Liver (tissue), 9 donors: ENCODE measurements around the gene ENOX1. TPM values are rescaled to one million over a fixed set of nuclear protein-coding genes. Genes with fewer than 3 reads are reported as not detected.

Experiments used
- DNase-seq: peaks from one replicate; pipeline ENCODE4 v3.0.0-alpha.2; 2017; ENCODE audit warnings: low spot score
- H3K27ac ChIP-seq, 2 donors: one replicate each; pipeline ENCODE4 v1.7.0; 2013; ENCODE audit warnings: inconsistent platforms in 2 of 2, low read length in 2 of 2, control low read depth in 1 of 2, low read depth in 1 of 2, mild to moderate bottlenecking in 1 of 2
- H3K27me3 ChIP-seq, 4 donors: one replicate each; pipeline versions ENCODE4 v1.6.1 to v1.7.0; 2013; ENCODE audit warnings: low read length in 3 of 4, inconsistent platforms in 1 of 4, mild to moderate bottlenecking in 1 of 4, moderate library complexity in 1 of 4; ENCODE audit not compliant: control insufficient read depth in 4 of 4, insufficient read depth in 4 of 4
- H3K36me3 ChIP-seq, 4 donors: one replicate each; pipeline versions ENCODE4 v1.6.1 to v1.7.0; 2013; ENCODE audit warnings: low read length in 3 of 4, mild to moderate bottlenecking in 3 of 4, low read depth in 1 of 4, moderate library complexity in 1 of 4; ENCODE audit not compliant: control insufficient read depth in 4 of 4, insufficient read depth in 3 of 4
- H3K4me1 ChIP-seq, 4 donors: one replicate each; pipeline versions ENCODE4 v1.6.1 to v1.7.0; 2013; ENCODE audit warnings: low read length in 3 of 4, mild to moderate bottlenecking in 3 of 4, moderate library complexity in 1 of 4; ENCODE audit not compliant: control insufficient read depth in 4 of 4, insufficient read depth in 4 of 4
- H3K4me3 ChIP-seq, 3 donors: one replicate each; pipeline versions ENCODE4 v1.6.1 to v1.7.0; 2013; ENCODE audit warnings: low read length in 3 of 3, control low read depth in 1 of 3, low read depth in 1 of 3, mild to moderate bottlenecking in 1 of 3
- H3K9ac ChIP-seq, 2 donors: one replicate each; pipeline ENCODE4 v1.7.0; 2013; ENCODE audit warnings: low read length in 2 of 2, mild to moderate bottlenecking in 2 of 2, moderate library complexity in 2 of 2, control low read depth in 1 of 2, low read depth in 1 of 2
- H3K9me3 ChIP-seq, 4 donors: one replicate each; pipeline versions ENCODE4 v1.6.1 to v1.7.0; 2013; ENCODE audit warnings: low read length in 3 of 4; ENCODE audit not compliant: control insufficient read depth in 4 of 4
- EGR1 ChIP-seq, 2 donors: IDR thresholded peaks; 2 replicates each; pipeline ENCODE4 v1.6.1; 2016 to 2018; ENCODE audit warnings: antibody characterized with exemption in 2 of 2, low read depth in 2 of 2
- FOXA1 ChIP-seq: IDR thresholded peaks from 2 replicates; pipeline ENCODE4 v1.6.1; 2016; ENCODE audit warnings: antibody characterized with exemption
- FOXA2 ChIP-seq: IDR thresholded peaks from 2 replicates; pipeline ENCODE4 v1.6.1; 2016; ENCODE audit warnings: antibody characterized with exemption
- GABPA ChIP-seq, 2 donors: IDR thresholded peaks in 1 of 2; conservative IDR thresholded peaks in 1 of 2; 2 replicates each; pipeline ENCODE4 v1.6.1; 2016; ENCODE audit warnings: antibody characterized with exemption in 2 of 2, mild to moderate bottlenecking in 1 of 2, moderate library complexity in 1 of 2
- HNF4G ChIP-seq: IDR thresholded peaks from 2 replicates; pipeline ENCODE4 v1.6.1; 2016; ENCODE audit warnings: antibody characterized with exemption
- JUND ChIP-seq, 2 donors: IDR thresholded peaks; 2 replicates each; pipeline ENCODE4 v1.6.1; 2016; ENCODE audit warnings: antibody characterized with exemption in 2 of 2
- NR2F2 ChIP-seq: IDR thresholded peaks from 2 replicates; pipeline ENCODE4 v1.6.1; 2016; ENCODE audit warnings: antibody characterized with exemption
- RAD21 ChIP-seq, 2 donors: IDR thresholded peaks; 2 replicates each; pipeline ENCODE4 v1.6.1; 2016; ENCODE audit warnings: antibody characterized with exemption in 2 of 2, mild to moderate bottlenecking in 2 of 2
- RXRA ChIP-seq, 2 donors: IDR thresholded peaks; 2 replicates each; pipeline ENCODE4 v1.6.1; 2017 to 2018; ENCODE audit warnings: antibody characterized with exemption in 2 of 2, mild to moderate bottlenecking in 1 of 2
- SP1 ChIP-seq: IDR thresholded peaks from 2 replicates; pipeline ENCODE4 v1.6.1; 2018; ENCODE audit warnings: antibody characterized with exemption, mild to moderate bottlenecking
- TAF1 ChIP-seq: conservative IDR thresholded peaks from 2 replicates; pipeline ENCODE4 v1.6.1; 2016; ENCODE audit warnings: antibody characterized with exemption, mild to moderate bottlenecking
- YY1 ChIP-seq: IDR thresholded peaks from 2 replicates; pipeline ENCODE4 v1.6.1; 2016; ENCODE audit warnings: antibody characterized with exemption, mild to moderate bottlenecking
- WGBS: extraction: QIAGEN DNeasy Blood & Tissue Kit; methylation state at CpG from one replicate; pipeline ENCODE4 v1.1.7; 2013; 5-methylcytosine and 5-hydroxymethylcytosine counted together
- polyA plus RNA-seq, 2 donors: library from polyadenylated mRNA; stranded (reverse) in 1 of 2; unstranded in 1 of 2; fragments of 200-250 nt in 1 of 2; fragments of >200 nt in 1 of 2; fragmentation: Nextera tagmentation in 1 of 2; extraction: Ambion mirVana in 1 of 2; gene quantifications; one replicate each; pipeline versions ENCODE4 v1.2.1 to v1.2.3, GENCODE V29; 2013 to 2015
- total RNA-seq, 2 donors: library from RNA; depleted of rRNA; stranded (reverse); fragments of >200 nt; gene quantifications; one replicate each; pipeline ENCODE4 v1.2.3, GENCODE V29; 2014
- TF ChIP-seq, protein P1 (sequence below): fragments of 150-350 bp; IDR thresholded peaks from 2 replicates; pipeline ENCODE4 v1.5.1; 2017; ENCODE audit warnings: improper control_type of control experiment, low read depth, low read length; ENCODE audit not compliant: missing input control
- TF ChIP-seq, protein P2 (sequence below): IDR thresholded peaks from 2 replicates; pipeline ENCODE4 v1.6.1; 2016; ENCODE audit warnings: antibody characterized with exemption
- TF ChIP-seq, protein P3 (sequence below): IDR thresholded peaks from 2 replicates; pipeline ENCODE4 v1.6.1; 2016; ENCODE audit warnings: antibody characterized with exemption
- TF ChIP-seq, protein P4 (sequence below): IDR thresholded peaks from 2 replicates; pipeline ENCODE4 v1.6.1; 2016; ENCODE audit warnings: antibody characterized with exemption
- TF ChIP-seq, protein P5 (sequence below): IDR thresholded peaks from 2 replicates; pipeline ENCODE4 v1.6.1; 2016; ENCODE audit warnings: antibody characterized with exemption, mild to moderate bottlenecking
- donor health status: healthy.
- donor health status: healthy.
- donor health status: healthy.
- donor health status: healthy.
- donor health status: healthy.

Gene ENOX1
- total and polyA plus RNA-seq, 4 donors, result 0.02 to 0.33 (median 0.08) TPM; not detected in 1

GRCh38 chr13:43529796-43530195, 257.0 kb downstream of the ENOX1 start:
- Histone ChIP-seq H3K4me1 (no peaks in the 10 kb centered on the region), H3K4me3 (no peak overlapping the region), H3K36me3 (no peaks in the 10 kb centered on the region), H3K9me3 (no peaks in the 10 kb centered on the region), H3K27ac (no peak overlapping the region), H3K9ac (no peak overlapping the region), H3K27me3 (no peaks in the 10 kb centered on the region)
- TF ChIP-seq JUND (IDR thresholded peaks at IDR 0.05), result no peak
- no peak for TF ChIP-seq FOXA2
- no peak for TF ChIP-seq YY1
- no peak for TF ChIP-seq FOXA1
- TF ChIP-seq NR2F2, result no peak
- TF ChIP-seq, protein P1, sequence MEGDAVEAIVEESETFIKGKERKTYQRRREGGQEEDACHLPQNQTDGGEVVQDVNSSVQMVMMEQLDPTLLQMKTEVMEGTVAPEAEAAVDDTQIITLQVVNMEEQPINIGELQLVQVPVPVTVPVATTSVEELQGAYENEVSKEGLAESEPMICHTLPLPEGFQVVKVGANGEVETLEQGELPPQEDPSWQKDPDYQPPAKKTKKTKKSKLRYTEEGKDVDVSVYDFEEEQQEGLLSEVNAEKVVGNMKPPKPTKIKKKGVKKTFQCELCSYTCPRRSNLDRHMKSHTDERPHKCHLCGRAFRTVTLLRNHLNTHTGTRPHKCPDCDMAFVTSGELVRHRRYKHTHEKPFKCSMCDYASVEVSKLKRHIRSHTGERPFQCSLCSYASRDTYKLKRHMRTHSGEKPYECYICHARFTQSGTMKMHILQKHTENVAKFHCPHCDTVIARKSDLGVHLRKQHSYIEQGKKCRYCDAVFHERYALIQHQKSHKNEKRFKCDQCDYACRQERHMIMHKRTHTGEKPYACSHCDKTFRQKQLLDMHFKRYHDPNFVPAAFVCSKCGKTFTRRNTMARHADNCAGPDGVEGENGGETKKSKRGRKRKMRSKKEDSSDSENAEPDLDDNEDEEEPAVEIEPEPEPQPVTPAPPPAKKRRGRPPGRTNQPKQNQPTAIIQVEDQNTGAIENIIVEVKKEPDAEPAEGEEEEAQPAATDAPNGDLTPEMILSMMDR, result no peak
- TF ChIP-seq EGR1 (IDR thresholded peaks at IDR 0.05; ENCODE audit: low read depth in 2 of 2), result no peak
- TF ChIP-seq, protein P2, sequence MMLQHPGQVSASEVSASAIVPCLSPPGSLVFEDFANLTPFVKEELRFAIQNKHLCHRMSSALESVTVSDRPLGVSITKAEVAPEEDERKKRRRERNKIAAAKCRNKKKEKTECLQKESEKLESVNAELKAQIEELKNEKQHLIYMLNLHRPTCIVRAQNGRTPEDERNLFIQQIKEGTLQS, result no peak
- DNase-seq, result no peak

GRCh38 chr13:43528992-43529391, 257.8 kb downstream of the ENOX1 start:
- Histone ChIP-seq H3K36me3 (no peaks in the 10 kb centered on the region), H3K9me3 (no peaks in the 10 kb centered on the region), H3K4me3 (no peak overlapping the region), H3K9ac (no peak overlapping the region), H3K27ac (no peak overlapping the region), H3K4me1 (no peaks in the 10 kb centered on the region), H3K27me3 (no peaks in the 10 kb centered on the region)
- TF ChIP-seq RAD21 (IDR thresholded peaks at IDR 0.05), result no peak
- no peak for TF ChIP-seq SP1
- no peak for TF ChIP-seq TAF1
- TF ChIP-seq, protein P2, result no peak
- no peak for TF ChIP-seq RXRA (IDR thresholded peaks at IDR 0.05)
- TF ChIP-seq FOXA2, result no peak
- no peak for TF ChIP-seq JUND (IDR thresholded peaks at IDR 0.05)
- no peak for TF ChIP-seq HNF4G
- no peak for TF ChIP-seq YY1
- no peak for TF ChIP-seq FOXA1
- TF ChIP-seq, protein P3, sequence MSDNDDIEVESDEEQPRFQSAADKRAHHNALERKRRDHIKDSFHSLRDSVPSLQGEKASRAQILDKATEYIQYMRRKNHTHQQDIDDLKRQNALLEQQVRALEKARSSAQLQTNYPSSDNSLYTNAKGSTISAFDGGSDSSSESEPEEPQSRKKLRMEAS, result no peak
- no peak for TF ChIP-seq EGR1 (IDR thresholded peaks at IDR 0.05; ENCODE audit: low read depth in 2 of 2)
- no peak for TF ChIP-seq NR2F2
- DNase-seq, result no peak
- WGBS, result 91% methylated on average over 6 of the region's 6 CpGs

- H3K4me3 ChIP-seq, result no peak overlapping the region
- H3K4me1 ChIP-seq, result no peaks in the 10 kb centered on the region
- DNase-seq, result no peak
- no peak overlapping the region for H3K9ac ChIP-seq
- H3K27ac ChIP-seq, result no peak overlapping the region
- H3K9me3 ChIP-seq, result no peaks in the 10 kb centered on the region
- H3K36me3 ChIP-seq, result no peaks in the 10 kb centered on the region
- H3K27me3 ChIP-seq, result no peaks in the 10 kb centered on the region
- TF ChIP-seq HNF4G, result no peak
- TF ChIP-seq, protein P2, result no peak
- TF ChIP-seq NR2F2, result no peak
- no peak for TF ChIP-seq FOXA1
- TF ChIP-seq, protein P4, sequence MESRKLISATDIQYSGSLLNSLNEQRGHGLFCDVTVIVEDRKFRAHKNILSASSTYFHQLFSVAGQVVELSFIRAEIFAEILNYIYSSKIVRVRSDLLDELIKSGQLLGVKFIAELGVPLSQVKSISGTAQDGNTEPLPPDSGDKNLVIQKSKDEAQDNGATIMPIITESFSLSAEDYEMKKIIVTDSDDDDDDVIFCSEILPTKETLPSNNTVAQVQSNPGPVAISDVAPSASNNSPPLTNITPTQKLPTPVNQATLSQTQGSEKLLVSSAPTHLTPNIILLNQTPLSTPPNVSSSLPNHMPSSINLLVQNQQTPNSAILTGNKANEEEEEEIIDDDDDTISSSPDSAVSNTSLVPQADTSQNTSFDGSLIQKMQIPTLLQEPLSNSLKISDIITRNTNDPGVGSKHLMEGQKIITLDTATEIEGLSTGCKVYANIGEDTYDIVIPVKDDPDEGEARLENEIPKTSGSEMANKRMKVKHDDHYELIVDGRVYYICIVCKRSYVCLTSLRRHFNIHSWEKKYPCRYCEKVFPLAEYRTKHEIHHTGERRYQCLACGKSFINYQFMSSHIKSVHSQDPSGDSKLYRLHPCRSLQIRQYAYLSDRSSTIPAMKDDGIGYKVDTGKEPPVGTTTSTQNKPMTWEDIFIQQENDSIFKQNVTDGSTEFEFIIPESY, result no peak
- TF ChIP-seq FOXA2, result no peak
- TF ChIP-seq TAF1, result no peak
- TF ChIP-seq RAD21 (IDR thresholded peaks at IDR 0.05), result no peak
- TF ChIP-seq GABPA (IDR thresholded peaks at IDR 0.05 in 1 of 2, conservative IDR thresholded peaks at IDR 0.05 in 1 of 2), result no peak
- TF ChIP-seq, protein P5, sequence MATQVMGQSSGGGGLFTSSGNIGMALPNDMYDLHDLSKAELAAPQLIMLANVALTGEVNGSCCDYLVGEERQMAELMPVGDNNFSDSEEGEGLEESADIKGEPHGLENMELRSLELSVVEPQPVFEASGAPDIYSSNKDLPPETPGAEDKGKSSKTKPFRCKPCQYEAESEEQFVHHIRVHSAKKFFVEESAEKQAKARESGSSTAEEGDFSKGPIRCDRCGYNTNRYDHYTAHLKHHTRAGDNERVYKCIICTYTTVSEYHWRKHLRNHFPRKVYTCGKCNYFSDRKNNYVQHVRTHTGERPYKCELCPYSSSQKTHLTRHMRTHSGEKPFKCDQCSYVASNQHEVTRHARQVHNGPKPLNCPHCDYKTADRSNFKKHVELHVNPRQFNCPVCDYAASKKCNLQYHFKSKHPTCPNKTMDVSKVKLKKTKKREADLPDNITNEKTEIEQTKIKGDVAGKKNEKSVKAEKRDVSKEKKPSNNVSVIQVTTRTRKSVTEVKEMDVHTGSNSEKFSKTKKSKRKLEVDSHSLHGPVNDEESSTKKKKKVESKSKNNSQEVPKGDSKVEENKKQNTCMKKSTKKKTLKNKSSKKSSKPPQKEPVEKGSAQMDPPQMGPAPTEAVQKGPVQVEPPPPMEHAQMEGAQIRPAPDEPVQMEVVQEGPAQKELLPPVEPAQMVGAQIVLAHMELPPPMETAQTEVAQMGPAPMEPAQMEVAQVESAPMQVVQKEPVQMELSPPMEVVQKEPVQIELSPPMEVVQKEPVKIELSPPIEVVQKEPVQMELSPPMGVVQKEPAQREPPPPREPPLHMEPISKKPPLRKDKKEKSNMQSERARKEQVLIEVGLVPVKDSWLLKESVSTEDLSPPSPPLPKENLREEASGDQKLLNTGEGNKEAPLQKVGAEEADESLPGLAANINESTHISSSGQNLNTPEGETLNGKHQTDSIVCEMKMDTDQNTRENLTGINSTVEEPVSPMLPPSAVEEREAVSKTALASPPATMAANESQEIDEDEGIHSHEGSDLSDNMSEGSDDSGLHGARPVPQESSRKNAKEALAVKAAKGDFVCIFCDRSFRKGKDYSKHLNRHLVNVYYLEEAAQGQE, result no peak
- TF ChIP-seq, protein P3, result no peak
- no peak for TF ChIP-seq YY1
- no peak for TF ChIP-seq JUND (IDR thresholded peaks at IDR 0.05)
Measured at GRCh38 chr13:43522788-43523187, 264.0 kb downstream of the ENOX1 start.
